Activated CD4-positive, alpha-beta T cell treated with anti-CD3 and anti-CD28 coated beads, Interleukin-2, amount 10 ng/mL, durations not matched to agents 7 days and 5 days (primary cell): ENCODE measurements around the gene SERPINC1. TPM values are rescaled to one million over a fixed set of nuclear protein-coding genes. Genes with fewer than 3 reads are reported as not detected.

ENCODE experiments used
- CTCF ChIA-PET: fragments of 350-600 bp; sonication (Branson Sonifier 250); formaldehyde crosslinking; loops from one replicate; lab custom pipeline; 2021; ENCODE audit warnings: antibody characterized with exemption; lab: Charles Lee
- POLR2A ChIA-PET: fragments of 350-600 bp; sonication (Branson Sonifier 250); formaldehyde crosslinking; loops from one replicate; lab custom pipeline; 2021; ENCODE audit warnings: antibody characterized with exemption; lab: Charles Lee
- DNase-seq: peaks from one replicate; pipeline ENCODE4 v3.0.0-alpha.2; 2020
- H3K27ac Mint-ChIP-seq: one replicate; pipeline ENCODE4 v1.8.0; 2021; ENCODE audit warnings: mild to moderate bottlenecking, moderate library complexity, mixed read lengths
- H3K27me3 Mint-ChIP-seq: one replicate; pipeline ENCODE4 v1.8.0; 2021; ENCODE audit warnings: mixed read lengths
- H3K36me3 Mint-ChIP-seq: one replicate; pipeline ENCODE4 v1.8.0; 2021; ENCODE audit warnings: low read depth, mixed read lengths
- H3K4me1 Mint-ChIP-seq: one replicate; pipeline ENCODE4 v1.8.0; 2021; ENCODE audit warnings: mixed read lengths
- H3K4me3 Mint-ChIP-seq: one replicate; pipeline ENCODE4 v1.8.0; 2021; ENCODE audit warnings: mild to moderate bottlenecking, moderate library complexity, mixed read lengths
- H3K9me3 Mint-ChIP-seq: one replicate; pipeline ENCODE4 v1.8.0; 2021; ENCODE audit warnings: mixed read lengths
- total RNA-seq, 2 experiments: library from RNA; stranded (reverse); gene quantifications; one replicate each; pipeline ENCODE4 v1.2.3, GENCODE V29; 2021

SERPINC1 gene
- total RNA-seq, 2 experiments from 2014 or later, result 0.17 TPM

DNA sequence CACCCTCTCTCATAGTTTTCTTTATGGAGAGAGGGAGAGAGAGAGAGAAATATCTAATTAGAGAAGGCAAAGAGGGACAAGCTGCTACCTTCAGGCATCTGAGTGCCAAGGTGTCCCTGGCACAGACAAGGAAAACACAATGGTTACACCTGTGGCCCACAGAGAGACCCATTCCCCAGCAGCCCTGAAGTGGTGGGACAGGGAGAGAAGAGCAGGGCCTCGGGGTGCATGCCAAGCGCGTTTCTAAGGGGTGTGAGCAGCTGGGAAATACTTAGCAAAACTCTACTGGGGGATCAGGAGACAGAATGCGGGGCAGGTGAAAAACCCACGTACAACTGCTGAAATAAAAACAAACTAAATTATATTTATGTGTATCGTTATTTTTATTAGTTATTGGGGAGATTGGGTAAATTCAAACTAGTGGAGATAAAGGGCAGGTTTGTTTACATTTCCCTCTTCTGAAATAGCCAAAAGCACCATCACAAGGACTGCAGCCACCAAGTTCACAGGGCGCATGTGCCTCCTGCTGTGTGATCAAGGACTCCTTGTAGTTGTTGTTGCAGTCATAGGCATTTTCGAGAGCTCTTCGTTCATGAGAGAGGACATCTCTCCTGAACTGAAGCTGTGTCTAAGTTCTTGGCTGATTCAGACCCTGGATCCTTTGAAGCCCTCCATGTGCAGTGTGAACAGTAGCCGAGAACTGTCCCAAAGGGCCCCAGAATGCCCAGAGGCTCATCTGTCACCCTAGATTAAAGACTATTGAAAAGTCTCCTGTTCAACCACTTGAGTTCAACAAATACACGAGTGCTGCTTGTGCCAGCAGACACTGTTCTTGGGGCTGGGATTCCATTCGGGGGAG lies 737 bp upstream of the SERPINC1 start:
- CTCF ChIA-PET, result interaction anchor here (1.0 kb wide), 1 partner anchor 17 kb away, joined by 3 read pairs; no protein-coding TSS in a partner anchor
- Mint-ChIP-seq H3K36me3 (no peaks in the 10 kb centered on the region), H3K27me3 (no peaks in the 10 kb centered on the region), H3K4me3 (no peak overlapping the region), H3K27ac (no peak overlapping the region), H3K9me3 (no peaks in the 10 kb centered on the region), H3K4me1 (no peaks in the 10 kb centered on the region)
- POLR2A ChIA-PET, result no interaction called here
- DNase-seq, result no peak

DNA sequence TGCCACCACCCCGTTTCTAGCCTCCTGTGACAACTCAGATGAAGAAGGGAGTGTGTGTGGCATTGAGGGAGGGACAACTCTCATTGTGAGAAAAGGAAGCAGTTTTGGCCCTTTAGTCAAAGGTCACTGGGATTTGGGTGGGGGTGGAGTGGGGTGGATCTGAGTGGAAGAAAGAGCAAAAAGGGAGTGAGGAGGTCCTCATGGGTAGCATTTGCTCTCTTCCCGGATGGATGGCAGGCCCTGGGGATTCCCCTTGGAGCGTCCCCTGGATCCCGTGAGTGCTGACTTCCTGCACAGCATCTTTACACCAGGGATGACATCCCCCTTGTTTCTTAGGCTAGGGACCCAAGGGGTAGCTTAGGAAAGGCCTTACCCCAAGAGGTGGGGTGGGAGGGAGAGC lies 460 bp downstream of the SERPINC1 start:
- POLR2A ChIA-PET, result no interaction called here
- DNase-seq, result no peak
- H3K4me1 Mint-ChIP-seq, result no peaks in the 10 kb centered on the region
- no peak overlapping the region for H3K4me3 Mint-ChIP-seq
- H3K36me3 Mint-ChIP-seq, result no peaks in the 10 kb centered on the region
- no peaks in the 10 kb centered on the region for H3K9me3 Mint-ChIP-seq
- no peaks in the 10 kb centered on the region for H3K27me3 Mint-ChIP-seq
- H3K27ac Mint-ChIP-seq, result peak overlapping the region; percentile 7
- CTCF ChIA-PET, result interaction anchor here (1.0 kb wide), 1 partner anchor 18 kb away, joined by 3 read pairs; no protein-coding TSS in a partner anchor

DNA sequence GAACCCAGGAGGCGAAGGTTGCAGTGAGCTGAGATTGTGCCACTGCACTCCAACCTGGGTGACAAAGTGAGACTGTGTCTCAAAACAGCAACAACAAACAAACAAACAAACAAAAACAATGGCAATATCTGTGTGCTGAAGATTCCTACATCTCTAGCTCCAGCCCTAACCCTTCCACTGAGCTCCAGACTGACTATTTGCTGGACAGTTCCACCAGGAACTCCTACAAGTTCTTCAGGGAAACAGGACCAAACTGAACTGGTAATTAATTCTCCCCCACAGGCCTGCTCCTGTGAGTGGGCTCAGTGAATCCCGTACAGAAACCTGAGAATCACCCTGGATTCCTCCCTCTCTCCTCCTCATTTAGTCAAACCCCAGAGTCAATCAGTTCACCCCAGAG lies 1.5 kb downstream of the SERPINC1 start:
- ChIA-PET POLR2A (no interaction called here), CTCF (no interaction called here)
- no peaks in the 10 kb centered on the region for H3K27me3 Mint-ChIP-seq
- H3K4me1 Mint-ChIP-seq, result no peaks in the 10 kb centered on the region
- H3K27ac Mint-ChIP-seq, result no peak overlapping the region
- no peak for DNase-seq
- no peak overlapping the region for H3K4me3 Mint-ChIP-seq
- H3K36me3 Mint-ChIP-seq, result no peaks in the 10 kb centered on the region
- H3K9me3 Mint-ChIP-seq, result no peaks in the 10 kb centered on the region

DNA sequence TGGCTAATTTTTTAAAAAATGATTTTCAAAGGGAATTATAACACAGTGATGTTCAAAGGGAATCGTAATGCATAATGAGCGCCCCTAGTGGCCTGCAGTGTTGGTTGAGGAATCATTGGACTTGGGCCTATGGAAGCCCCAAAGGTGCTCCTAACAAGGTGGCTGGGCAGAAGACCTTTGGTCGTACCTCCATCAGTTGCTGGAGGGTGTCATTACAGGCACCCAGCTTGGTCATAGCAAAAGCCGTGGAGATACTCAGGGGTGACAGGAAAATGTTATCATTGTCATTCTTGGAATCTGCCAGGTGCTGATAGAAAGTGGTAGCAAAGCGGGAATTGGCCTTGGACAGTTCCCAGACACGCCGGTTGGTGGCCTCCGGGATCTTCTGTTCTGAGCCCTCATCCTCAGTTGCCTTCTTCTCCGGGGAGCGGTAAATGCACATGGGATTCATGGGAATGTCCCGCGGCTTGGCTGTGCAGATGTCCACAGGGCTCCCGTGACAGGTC lies 2.7 kb downstream of the SERPINC1 start:
- H3K4me3 Mint-ChIP-seq, result no peak overlapping the region
- H3K36me3 Mint-ChIP-seq, result no peaks in the 10 kb centered on the region
- peak; percentile 14 for DNase-seq
- CTCF ChIA-PET, result interaction anchor here (0.6 kb wide), 1 partner anchor 483 kb away, joined by 3 read pairs; no protein-coding TSS in a partner anchor
- POLR2A ChIA-PET, result no interaction called here
- no peaks in the 10 kb centered on the region for H3K4me1 Mint-ChIP-seq
- no peaks in the 10 kb centered on the region for H3K9me3 Mint-ChIP-seq
- H3K27ac Mint-ChIP-seq, result no peak overlapping the region
- no peaks in the 10 kb centered on the region for H3K27me3 Mint-ChIP-seq

DNA sequence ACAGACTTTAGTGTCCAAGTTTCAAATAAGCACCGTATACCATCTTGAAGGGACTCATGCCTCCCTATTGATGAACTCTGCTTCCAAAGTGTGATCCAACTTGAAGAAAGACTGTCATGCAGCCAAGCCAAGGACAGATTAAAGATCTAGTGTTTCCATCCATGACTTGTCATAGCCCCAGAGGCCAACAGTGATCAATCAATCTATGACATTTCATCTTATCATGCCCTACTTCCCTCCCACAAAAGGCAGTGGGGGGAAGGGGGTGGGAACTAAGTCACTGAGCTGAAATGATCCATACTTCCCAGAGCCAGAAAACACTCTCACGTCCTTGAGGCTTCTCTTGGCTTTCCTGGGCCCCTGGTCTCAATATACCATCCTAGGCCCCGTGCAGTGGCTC lies 4.0 kb downstream of the SERPINC1 start:
- no peaks in the 10 kb centered on the region for H3K4me1 Mint-ChIP-seq
- no peaks in the 10 kb centered on the region for H3K9me3 Mint-ChIP-seq
- no peaks in the 10 kb centered on the region for H3K36me3 Mint-ChIP-seq
- CTCF ChIA-PET, result no interaction called here
- POLR2A ChIA-PET, result no interaction called here
- DNase-seq, result no peak
- H3K27ac Mint-ChIP-seq, result no peak overlapping the region
- no peak overlapping the region for H3K4me3 Mint-ChIP-seq
- no peaks in the 10 kb centered on the region for H3K27me3 Mint-ChIP-seq

DNA sequence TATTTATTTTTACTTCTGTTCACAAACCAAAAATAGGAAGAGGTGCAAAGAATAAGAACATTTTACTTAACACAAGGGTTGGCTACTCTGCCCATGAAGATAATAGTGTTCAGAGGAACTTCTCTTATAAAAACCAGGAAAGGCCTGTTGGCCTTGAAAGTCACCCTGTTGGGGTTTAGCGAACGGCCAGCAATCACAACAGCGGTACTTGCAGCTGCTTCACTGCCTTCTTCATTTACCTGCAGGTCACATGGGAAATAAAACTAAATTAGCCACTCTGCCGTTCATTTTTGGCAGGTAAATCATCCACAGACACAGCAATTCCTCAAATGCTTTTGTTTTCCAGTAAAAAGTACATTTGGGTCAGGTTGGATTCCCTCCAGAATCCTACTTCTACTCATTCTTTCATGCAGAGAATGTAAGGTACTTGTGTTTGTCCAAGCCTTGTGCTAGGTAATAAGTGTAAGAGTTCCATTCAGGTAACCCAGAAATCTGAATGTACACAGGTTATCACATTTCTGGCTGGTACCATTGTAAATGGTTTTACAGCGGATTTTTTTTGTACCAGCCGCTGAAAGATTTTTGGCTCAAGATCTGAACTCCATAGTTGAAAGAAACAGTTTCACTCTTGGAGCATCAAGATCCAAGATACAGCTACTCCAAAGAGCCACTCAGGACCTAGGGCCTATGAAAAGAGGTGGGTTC lies 13.1 kb downstream of the SERPINC1 start:
- H3K27me3 Mint-ChIP-seq, result no peaks in the 10 kb centered on the region
- peaks cover 3% of the 10 kb centered on the region for H3K4me1 Mint-ChIP-seq
- no peaks in the 10 kb centered on the region for H3K36me3 Mint-ChIP-seq
- POLR2A ChIA-PET, result no interaction called here
- DNase-seq, result no peak
- H3K9me3 Mint-ChIP-seq, result no peaks in the 10 kb centered on the region
- no peak overlapping the region for H3K4me3 Mint-ChIP-seq
- H3K27ac Mint-ChIP-seq, result no peak overlapping the region
- CTCF ChIA-PET, result interaction anchor here (0.5 to 0.6 kb wide), 2 partner anchors 190 to 828 kb away, joined by 3 to 4 read pairs; no protein-coding TSS in a partner anchor

DNA sequence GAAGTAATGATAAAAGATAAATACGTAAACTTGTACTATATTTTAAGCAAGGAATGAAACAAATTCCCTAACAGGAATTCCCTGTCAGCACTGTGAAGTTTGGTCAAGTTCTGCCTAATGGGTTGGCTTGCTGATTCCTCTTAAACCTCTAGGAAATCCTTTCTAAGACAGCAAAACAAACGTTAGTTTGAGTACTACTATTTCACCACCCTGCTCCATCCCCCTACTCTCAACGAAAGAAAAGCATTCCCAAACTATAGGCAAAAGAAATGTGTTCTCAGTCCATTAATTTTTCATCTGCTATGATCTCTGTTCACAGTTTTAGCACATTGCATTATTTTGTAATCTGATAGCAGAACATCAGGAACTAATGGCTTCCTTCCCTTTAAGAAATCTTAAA lies 16.1 kb downstream of the SERPINC1 start:
- Mint-ChIP-seq H3K27ac (no peak overlapping the region), H3K4me1 (peaks cover 3% of the 10 kb centered on the region), H3K36me3 (peaks cover 4% of the 10 kb centered on the region), H3K27me3 (no peaks in the 10 kb centered on the region), H3K4me3 (no peak overlapping the region), H3K9me3 (no peaks in the 10 kb centered on the region)
- CTCF ChIA-PET, result no interaction called here
- no peak for DNase-seq
- POLR2A ChIA-PET, result no interaction called here

DNA sequence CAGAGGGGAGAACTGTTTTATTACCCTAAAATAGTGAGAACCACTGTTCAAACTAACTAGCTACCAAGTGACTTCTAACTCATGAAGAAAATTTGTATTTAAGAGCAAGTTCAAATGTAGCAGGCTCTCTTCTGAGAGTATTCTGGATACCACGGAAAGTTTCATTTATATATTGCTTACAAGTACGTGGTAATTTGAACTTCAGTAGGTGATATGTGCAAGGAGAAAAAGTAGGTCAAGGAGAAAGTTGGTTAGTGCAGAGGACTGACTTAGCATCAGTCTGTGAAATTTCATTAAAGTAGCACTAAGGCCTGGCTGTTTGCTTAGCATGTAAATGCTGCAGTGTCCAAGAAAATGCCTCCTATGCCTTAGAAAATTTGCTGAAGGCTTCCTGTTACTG lies 16.7 kb downstream of the SERPINC1 start:
- no peak for DNase-seq
- ChIA-PET POLR2A (no interaction called here), CTCF (no interaction called here)
- Mint-ChIP-seq H3K36me3 (peaks cover 4% of the 10 kb centered on the region), H3K27ac (no peak overlapping the region), H3K4me1 (peaks cover 3% of the 10 kb centered on the region), H3K9me3 (no peaks in the 10 kb centered on the region), H3K4me3 (no peak overlapping the region), H3K27me3 (no peaks in the 10 kb centered on the region)

DNA sequence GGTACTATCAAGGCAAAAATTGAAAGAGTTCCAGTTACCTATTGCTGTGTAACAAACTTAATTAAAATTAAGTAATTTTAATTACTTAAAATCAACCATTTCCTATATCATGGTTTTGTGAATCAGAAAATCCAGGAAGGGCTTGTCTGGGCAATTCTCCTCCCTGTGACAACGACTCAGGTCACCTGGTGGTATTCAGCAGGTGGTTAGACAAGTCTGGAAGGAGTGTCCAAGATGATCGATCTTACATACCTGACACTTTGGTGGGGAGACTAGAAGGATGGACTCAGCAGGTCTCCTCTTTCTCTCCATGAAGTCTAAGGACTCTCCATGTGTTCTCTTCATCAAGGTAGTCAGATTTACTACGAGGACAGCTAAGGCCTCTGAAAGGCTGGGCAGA lies 22.9 kb downstream of the SERPINC1 start:
- H3K27me3 Mint-ChIP-seq, result no peaks in the 10 kb centered on the region
- no peak overlapping the region for H3K4me3 Mint-ChIP-seq
- H3K27ac Mint-ChIP-seq, result no peak overlapping the region
- no peaks in the 10 kb centered on the region for H3K9me3 Mint-ChIP-seq
- ChIA-PET CTCF (no interaction called here), POLR2A (interaction anchor here (0.6 kb wide), 1 partner anchor 259 kb away, joined by 3 read pairs; no protein-coding TSS in a partner anchor)
- H3K4me1 Mint-ChIP-seq, result no peaks in the 10 kb centered on the region
- no peak for DNase-seq
- H3K36me3 Mint-ChIP-seq, result peaks cover 24% of the 10 kb centered on the region

DNA sequence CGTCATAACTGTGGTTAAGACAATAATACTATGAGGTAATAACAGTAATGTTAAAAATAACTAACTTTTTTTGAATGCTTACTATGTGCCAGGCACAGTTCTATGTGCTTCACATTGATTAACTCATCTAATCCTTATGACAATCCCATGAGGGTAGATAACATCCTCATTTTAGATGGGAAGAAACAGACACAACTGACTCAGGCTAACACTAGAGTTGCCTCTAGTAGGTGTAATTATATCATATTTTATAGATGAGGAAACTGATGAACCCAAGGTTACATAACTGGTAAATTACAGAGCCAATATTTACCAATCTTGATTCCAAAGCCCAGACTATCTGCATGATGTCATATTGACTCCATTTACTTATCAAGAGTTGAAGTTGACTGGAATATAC lies 23.5 kb downstream of the SERPINC1 start:
- Mint-ChIP-seq H3K4me3 (no peak overlapping the region), H3K27me3 (no peaks in the 10 kb centered on the region), H3K36me3 (peaks cover 24% of the 10 kb centered on the region), H3K27ac (no peak overlapping the region), H3K9me3 (no peaks in the 10 kb centered on the region), H3K4me1 (no peaks in the 10 kb centered on the region)
- POLR2A ChIA-PET, result no interaction called here
- DNase-seq, result no peak
- CTCF ChIA-PET, result no interaction called here

DNA sequence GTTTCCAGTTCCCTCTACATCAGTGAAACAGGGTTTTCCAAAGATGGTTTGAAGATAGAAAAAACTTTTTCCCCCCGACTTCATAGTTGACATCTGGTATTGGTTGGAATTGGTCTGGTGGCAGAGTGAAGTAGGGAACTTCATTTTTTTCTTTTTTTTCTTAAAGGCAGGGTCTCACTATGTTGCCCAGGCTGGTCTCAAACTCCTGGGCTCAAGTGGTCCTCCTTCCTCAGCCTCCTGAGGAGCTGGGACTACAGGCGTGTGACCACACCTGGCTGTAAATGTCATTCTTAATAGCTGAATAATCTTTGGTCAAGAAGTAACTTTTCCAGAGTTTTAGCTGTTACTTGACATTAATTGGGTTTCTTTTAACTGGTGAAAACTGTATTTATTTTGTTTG lies 27.2 kb downstream of the SERPINC1 start:
- Mint-ChIP-seq H3K27ac (no peak overlapping the region), H3K9me3 (no peaks in the 10 kb centered on the region), H3K36me3 (peaks cover 48% of the 10 kb centered on the region), H3K4me3 (no peak overlapping the region), H3K27me3 (no peaks in the 10 kb centered on the region), H3K4me1 (peaks cover 16% of the 10 kb centered on the region)
- no peak for DNase-seq
- ChIA-PET CTCF (interaction anchor here (0.8 to 1.2 kb wide), 2 partner anchors 8 to 58 kb away, joined by 3 read pairs; no protein-coding TSS in a partner anchor), POLR2A (no interaction called here)

DNA sequence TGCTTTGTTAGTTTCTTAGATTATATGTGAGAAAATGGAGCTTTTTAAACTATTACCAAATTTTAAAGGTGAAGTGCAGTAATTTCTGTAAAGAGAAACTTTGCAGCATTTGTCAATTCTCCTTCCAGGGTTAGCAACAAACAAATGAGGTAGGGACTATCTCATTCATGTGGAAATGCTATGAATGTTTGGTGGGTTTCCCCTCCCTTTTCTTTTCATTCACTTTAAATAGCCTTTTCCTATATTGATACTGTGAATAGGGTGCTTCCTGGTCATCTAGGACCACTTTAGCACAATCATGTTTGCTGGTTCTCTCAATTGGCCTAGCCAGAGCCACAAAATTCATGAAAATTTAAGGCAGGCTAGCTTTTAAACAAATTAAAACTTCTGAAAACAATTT lies 28.4 kb downstream of the SERPINC1 start:
- Mint-ChIP-seq H3K27ac (no peak overlapping the region), H3K9me3 (no peaks in the 10 kb centered on the region), H3K36me3 (peaks cover 42% of the 10 kb centered on the region), H3K4me3 (no peak overlapping the region), H3K27me3 (no peaks in the 10 kb centered on the region), H3K4me1 (peaks cover 16% of the 10 kb centered on the region)
- no peak for DNase-seq
- ChIA-PET POLR2A (no interaction called here), CTCF (interaction anchor here (1.2 kb wide), 1 partner anchor 9 kb away, joined by 3 read pairs; no protein-coding TSS in a partner anchor)

DNA sequence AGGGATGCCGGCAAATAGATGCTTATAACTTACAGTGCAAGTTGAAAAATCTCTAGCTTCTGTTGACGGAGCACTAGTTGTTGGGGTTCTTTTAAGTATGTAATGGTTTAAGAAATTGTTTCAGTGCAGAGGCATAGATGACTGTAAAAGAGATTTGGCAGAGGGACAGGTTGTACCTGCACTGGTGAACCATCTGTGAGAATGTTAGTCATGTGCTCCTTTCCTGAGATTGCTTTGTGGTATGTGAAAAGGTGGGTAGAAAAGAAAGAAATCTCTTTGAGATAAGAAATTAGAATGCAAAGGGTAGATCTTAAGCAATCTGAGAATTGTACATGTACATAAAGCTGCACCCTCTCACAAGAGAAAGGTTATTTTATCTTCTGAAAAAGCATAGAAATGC lies 29.5 kb downstream of the SERPINC1 start:
- no peak for DNase-seq
- Mint-ChIP-seq H3K4me1 (peaks cover 16% of the 10 kb centered on the region), H3K36me3 (peaks cover 42% of the 10 kb centered on the region), H3K27me3 (no peaks in the 10 kb centered on the region), H3K9me3 (no peaks in the 10 kb centered on the region), H3K4me3 (no peak overlapping the region), H3K27ac (no peak overlapping the region)
- ChIA-PET POLR2A (no interaction called here), CTCF (interaction anchor here (0.5 kb wide), 1 partner anchor 41 kb away, joined by 3 read pairs; no protein-coding TSS in a partner anchor)
